HG03280 (cell line): ENCODE results near the gene TGFBR2.
"Not testable (repeated sequence)": the region's sequence is repeated elsewhere in the genome, so short reads cannot be mapped to it uniquely, and the experiment has no call there.

Experiments
- ATAC-seq: cut with Tn5 transposase; IDR thresholded peaks from one replicate; pipeline ENCODE4 v1.9.1; 2021; ENCODE audit warnings: mild to moderate bottlenecking, moderate library complexity; ENCODE audit not compliant: unreplicated experiment

TGFBR2 gene

DNA sequence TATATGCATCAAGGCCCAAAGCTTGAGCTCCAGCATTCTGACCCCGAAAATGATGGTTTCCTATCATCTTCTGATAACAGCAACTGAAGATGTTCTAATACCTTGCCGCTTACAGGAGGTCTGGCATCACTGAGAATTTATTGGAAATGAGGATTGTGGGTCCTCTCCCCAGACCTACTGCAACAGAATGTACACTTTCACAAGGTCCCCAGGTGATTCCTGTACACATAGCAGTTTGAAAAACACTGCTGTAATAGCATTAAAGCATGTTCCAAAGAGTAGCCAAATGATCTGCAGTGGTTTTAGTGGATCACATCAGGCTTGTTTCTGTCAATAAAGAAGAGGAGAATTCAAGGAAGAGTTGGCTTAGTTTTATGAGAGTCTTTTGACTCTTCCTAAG lies 11.3 kb downstream of the TGFBR2 start:
- no peak for ATAC-seq

DNA sequence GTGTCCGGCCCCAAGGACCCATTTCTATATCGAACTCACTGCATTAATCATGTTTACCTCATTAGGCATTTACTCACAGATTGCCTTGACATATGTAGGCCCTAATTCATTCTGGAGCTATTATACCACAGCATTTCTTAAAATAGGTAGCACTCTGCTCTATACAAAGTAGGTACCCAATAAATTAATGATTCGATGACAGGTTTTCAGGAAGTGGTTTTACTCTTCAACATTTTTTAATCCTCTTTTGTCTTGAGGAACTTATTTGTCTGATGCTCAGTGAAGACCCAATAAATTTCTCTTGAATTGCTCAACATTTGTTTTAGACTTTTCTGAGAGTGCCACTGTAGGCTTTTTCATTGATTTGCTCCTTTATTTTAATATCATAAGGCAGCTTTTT lies 12.1 kb downstream of the TGFBR2 start:
- no peak for ATAC-seq

DNA sequence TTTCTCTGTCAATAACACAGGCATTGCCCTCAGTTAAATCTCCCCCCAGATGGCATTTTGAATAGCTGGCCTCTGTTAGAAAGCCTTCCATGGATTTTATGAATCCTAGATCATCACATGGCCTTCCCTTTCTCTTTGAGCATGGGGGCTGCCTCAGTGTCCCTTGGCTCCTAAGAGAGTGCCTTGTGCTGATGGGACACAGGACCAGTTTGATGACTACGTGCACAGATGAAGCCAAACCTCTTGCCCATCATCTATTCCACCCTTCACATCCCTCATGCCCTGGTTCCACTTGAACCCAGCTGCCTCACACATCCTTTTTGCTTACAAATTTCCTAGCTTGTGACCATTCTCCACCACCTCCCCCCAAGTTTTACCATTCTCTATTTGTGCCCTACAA lies 12.9 kb downstream of the TGFBR2 start:
- no peak for ATAC-seq

DNA sequence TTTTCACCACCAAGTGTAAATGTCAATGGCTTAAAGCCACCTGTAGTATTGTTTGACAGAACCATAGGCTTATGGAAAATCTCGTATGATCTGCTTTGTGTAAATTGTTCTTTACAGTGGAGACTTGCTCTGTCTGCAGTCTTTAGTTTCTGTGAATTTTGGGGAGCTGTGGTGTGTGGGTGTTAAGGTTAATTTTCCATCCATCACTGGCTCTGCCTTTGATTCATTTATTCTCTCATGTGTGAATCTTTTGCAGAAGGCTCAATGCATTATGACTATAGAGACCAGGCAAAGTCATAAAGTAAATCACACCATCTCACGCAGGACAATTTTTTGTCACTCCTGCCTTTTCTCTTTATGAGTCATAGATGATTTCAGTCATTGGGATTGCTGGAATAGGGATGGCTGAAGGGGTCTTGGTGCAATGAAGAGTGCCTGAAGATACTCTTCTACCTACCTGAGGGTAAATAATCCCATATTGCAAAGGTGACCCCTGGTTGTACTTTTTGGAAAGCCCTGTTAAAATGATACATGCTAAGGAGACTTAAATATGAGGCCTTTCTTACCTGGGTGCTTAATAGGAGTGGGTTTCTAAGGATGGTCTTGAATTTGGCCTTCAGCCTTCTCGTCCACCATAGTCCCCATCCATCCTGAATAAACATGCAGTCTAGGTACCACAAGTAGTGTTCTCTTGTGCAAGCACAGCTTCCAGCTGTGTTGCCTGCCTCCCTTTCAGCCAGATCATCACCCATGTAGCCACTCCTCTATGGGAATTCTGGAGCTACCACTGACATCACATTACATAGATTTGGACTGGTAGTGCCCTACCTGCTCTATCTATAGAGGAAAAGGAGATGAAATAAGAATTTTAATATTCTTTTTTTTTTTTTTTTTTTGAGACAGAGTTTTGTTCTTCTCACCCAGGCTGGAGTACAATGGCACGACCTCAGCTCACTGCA lies 14.3 kb downstream of the TGFBR2 start:
- ATAC-seq: no peak

DNA sequence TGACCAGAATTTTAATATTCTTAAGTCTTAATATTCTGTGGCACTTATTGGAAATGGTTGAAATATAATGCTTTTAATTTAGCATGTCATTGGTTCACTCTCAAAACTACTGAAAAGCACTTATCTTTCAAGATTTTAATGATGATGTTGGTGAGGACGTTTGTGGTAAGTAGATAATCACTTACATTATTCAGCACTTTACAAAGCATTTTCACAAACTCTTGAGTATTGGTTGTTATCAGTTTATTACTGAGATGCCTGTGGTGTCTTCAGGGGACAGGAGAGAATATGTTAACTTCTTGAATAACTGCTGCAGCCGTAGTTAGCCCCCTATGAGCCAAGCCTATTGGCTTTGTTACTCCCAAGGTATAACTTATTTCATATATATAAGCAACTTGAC lies 15.2 kb downstream of the TGFBR2 start:
- ATAC-seq: no peak

DNA sequence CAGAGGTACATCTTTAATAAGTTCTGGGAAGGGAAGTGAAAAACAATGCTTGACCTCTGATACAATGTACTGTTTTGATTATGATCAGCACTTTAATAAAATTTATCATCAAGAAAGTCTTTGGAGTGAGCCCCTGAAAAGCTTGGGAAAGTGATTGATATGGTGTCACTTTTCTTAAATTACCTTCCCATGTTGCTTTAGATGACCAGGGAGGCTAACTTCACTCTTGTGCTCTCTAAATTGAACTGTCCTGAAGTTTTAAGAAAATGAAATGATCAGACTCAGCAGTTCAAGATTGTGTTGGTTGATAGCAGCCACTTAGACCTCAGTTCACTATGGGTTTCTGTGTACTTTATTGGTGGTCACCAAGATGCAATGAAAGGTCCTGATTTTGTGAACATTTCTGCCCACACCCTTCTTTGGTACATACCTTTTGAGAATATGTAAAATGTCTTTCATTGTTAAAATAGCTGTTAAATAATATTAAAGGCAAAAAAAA lies 15.7 kb downstream of the TGFBR2 start:
- no peak for ATAC-seq

DNA sequence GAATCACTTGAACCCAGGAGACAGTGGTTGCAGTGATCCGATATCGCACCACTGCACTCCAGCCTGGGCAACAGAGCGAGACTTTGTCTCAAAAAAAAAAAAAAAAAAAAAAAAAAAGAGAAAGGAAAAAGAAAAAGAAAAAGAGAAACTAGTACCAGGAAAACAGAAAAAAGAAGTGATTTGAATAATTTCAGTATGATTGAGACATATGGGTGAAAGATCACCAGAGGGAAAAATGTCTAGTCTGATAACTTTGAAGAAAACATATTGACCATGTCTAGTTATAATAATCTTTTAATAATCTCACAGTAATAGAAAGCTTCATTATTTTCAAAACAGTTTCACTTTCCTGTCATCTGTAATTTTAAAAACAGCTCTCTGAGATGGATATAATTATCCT lies 16.4 kb downstream of the TGFBR2 start:
- ATAC-seq: no peak

DNA sequence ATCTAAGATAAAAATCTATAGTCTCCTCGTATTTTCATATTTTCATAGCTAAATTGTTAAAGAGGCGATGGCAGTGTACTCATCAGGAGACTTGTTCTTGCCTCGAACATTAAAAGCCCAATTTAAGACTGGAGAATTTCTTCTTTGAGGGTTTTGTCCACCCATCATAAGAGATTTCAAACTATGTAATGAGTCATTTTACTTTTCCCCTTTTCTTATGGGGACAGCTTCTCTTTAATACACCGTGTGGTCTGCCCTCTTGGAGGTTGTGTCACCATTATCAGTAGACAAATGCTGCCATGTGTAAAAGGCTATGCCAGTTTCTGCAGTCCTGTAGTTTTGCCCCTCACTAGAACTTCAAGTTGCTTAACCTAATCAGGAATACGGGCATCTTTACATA lies 16.9 kb downstream of the TGFBR2 start:
- no peak for ATAC-seq

DNA sequence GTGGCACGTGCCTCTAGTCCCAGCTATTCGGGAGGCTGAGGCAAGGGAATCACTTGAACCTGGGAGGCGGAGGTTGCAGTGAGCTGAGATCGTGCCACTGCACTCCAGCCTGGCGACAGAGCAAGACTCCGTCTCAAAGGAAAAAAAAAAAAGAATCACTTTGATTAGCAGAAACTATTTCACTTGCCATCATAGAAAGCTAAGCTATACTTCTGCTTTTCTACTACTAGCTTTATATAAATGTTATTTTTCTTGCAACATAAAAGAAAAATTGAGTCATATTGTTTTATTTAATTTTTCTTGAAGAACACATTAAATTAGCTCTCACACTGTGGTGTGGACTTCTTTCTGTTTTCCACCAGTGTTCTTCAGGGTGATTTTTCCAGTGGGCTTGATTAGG lies 18.1 kb downstream of the TGFBR2 start:
- ATAC-seq: not testable (repeated sequence)

DNA sequence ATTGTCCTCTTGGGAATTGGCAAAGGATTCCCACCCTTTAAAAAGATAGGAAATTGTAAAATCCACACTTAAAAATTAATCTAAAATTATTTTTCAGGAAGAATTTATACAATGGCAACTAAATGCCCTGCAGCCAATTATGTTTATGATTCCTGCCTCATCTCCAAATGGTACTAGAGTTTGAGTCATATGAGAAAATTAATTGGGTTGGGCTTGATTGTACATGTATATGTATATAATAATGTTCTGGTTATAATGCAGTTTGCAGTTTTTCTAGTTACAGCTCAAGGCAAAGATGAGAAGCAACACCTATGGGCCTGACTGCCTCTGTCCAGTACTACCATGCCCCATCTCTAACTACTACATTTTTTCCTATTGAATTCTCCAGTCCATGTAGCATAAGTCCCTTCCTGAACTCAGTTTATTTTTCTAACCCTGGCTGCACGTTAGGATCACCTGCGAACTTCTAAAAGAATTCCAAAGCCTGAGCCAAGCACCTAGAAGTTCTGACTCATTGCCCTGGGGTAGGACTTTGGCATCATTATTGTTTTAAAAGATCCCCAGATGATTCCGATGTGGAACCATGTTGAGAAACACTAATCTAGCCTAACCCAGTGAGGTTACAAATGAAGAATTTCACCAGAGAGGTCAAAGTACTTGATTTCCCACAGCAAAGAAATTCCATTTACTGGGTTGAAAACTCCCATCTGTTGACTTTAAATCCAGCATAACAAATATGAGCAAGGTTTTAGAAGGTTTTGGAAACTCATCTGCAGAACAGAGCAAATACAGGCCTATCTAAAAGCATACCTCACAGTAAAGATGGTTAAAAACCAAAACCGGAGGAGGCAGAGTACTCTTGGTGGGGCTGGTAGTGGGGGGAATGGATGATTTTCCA lies 19.4 kb downstream of the TGFBR2 start:
- no peak for ATAC-seq

DNA sequence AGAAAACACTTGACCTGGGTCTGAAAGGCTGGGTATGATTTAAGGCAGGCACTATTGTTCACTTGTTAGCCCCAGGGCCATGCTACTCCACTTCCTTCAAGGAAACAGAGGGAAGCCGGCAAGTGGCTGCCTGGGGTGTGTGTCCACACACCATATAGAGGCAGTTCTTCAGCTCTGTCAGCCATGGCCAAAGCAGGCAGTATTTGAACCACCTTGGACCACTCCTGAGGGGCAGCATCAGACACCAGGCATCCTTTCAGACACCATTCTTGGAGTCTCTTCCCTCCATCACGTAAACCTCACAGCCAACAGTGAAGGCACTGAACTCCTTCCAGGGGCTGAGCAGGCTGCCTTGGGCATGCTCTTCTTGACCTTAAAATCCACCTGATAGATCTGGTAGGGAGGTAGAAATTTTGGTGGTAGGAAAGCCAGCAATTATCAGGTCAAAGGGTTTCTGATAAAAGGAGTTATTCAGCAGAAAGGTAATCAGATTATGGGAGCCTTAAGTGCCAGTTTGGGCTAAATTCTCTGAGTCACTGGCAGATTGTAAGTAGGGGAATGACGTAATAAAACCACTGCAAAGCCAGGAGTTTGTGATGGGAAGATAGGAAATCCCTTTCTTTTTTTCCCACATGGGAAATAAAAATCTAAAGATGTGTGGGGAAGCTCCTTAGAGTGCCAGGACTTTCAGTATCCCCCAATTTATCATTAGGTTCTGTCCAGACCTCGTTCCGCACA lies 20.2 kb downstream of the TGFBR2 start:
- ATAC-seq: no peak

DNA sequence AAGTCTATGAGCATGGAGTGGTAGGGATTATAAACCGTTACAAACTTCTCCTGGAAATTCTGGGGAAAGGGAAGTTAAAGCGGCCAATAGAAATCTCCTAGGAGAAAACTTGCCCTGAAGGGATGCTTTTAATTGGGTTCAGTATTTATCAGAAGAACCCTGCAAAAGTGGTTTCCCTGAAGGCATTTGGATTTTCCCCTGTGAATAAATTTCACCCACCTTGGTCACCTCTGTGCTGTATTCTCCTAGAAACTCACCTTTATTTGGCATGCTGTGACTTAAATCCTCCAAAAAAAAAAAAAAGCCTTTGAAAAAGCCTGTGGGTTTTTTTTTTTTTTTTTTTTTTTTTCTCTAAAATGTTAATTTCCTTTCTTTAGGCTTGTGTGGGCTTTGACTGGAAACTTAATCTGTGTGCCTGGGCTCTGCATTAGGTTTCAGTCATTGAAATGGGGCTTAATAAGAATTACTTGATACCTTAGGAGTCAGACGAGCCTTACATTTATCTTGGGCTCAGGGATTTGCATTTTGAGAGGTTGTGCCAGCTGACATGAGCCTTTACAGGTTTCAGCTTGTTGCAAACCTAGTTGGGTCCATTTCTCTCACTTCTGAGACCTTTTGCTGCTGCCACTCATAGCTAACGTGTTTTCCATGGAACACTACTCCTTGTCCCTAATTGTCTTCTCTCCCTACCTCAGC lies 22.0 kb downstream of the TGFBR2 start:
- ATAC-seq: no peak

DNA sequence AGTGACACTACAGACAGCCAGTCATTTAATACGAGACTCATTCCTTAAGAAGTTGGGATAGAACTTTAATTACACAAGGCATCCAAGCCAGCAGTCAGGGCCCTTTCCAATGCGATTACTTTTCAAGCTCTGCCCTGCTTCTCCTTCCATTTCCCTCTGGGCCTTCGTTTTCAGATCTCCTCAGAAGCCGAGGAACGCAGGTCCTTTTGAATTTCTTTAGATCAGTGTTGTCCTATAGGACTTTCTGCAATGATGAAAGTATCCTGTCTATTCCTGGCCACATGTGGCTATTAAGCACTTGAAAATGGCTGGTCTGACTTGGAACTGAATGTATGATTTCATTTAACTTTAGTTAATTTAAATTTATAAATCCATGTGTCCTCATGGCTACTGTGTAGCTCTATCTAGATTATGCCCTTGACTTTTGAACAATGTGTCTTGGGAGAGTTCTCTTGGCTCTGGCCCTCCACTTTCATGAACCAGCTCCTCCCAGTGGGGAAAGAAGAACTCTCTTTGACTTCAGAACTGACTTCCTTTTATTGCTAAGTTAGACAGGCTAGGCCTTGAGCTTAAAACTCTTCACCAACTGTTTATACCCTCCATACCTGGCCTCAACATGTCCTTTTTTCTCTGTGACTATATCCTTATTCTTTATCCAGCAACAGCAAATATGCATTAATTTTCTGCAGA lies 22.6 kb downstream of the TGFBR2 start:
- no peak for ATAC-seq

DNA sequence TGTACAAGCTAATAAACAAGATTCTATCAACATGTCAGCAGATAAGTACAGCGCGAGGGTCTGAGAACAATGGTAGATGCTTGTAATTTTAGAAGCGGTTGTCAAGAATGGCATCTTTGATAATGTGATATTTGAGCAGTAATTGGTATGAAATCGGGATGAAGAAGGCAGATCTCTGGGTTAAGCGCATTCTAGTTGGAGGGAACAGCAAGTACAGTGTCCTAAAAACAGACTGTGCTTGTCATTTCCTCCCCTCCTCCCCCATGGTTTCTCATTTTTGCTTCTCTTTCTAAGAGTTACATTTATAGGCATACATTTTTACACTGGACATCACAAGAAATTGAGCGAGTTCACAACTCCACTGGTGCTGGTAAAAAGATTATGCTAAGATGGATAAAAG lies 23.3 kb downstream of the TGFBR2 start:
- no peak for ATAC-seq

DNA sequence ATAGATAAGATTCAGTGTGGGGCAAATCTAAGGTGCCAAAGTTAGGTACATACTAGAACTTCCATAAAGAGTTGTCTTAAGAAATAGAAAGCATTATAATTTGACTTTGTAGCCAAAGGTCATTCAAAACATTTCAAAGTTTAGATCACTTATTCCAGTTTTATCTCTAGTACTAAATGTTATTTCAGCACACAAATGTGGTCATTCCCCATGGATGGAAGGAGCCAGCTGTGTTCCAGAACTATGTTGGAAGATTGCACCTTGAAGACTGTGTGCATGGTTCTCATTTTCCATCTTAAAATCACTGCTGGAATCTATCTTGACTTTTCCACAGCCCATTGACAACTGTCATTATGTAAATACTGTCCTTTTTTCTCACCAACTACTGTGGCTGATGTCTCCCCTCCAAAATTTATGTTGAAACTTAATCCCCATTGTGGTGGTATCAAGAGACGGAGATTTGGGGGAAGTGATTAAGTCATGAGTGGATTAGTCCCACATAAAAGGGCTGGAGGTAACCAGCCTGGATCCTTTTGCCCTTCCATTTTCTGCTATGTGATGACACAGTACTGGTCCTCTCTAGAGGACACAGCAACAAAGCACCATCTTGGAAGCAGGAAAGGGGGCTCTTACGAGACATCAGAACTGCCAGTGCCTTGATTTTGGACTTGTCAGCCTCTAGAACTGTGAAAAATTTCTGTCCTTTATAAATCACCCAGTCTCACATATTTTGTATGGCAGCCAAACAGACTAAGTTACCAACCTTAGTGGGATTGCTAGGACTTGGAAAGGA lies 24.0 kb downstream of the TGFBR2 start:
- no peak for ATAC-seq

DNA sequence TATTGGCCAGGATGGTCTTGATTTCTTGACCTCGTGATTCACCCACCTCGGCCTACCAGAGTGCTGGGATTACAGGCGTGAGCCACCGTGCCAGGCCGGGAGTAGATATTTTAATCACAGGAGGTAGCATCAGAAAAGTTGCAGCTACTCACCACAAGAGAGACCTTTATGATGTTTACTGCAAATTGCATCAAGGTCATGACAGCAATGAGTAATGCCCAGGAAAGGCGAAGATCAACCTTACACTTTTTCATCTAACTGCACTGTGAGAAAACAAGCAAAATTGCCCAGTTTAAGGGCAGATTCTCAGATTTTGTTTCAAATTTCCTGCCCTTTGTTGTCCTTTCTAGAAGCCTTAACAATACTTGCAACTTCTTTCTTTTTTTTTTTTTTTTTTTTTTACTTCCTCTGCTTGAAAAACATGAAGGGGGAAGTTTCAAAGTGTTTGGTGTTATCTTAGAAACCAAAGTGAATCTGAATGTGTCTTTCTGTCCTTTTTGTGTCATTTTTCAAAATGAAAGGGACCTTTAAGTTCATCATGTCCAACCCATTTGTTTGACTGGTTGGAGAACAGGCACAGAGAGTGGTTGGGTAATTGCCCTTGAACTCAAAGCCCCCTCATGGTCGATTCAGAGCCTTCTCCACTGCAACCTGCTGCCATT lies 25.0 kb downstream of the TGFBR2 start:
- ATAC-seq: no peak

DNA sequence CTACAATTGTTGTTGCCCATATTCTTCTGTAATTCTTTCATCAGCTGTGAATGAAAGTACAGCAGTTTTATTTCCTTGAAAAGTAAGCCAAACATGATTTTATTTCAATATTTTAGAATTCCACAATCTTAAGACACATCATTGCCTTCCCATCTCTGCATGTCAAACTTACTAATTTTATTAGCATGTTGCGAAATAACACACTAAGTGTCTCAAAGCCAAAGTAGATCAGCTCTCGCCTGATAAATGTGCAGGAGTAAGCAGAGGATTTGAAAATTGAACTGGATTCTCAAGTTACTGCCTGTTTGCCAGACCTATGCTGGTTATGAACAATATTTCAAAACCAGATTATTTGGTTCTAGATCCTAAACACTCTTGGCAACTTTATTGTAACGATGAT lies 25.7 kb downstream of the TGFBR2 start:
- no peak for ATAC-seq

DNA sequence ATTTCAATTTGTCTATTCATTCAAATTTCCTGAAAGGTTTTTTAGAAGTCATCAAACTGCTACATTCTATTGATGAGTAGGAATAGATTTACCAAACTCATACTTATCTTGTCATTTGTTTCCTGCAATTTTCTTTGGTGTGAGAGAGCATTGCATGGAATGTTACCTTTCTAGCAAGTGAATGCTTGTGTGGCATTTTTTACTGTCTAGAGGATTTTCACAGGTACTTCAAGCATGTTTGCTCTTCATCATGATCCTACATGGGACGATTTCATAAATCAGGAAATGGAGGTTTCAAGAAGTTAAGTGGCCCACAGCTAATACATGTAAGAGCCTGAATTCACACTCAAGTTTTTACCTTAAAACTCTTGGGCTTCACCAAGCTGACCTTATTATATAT lies 26.1 kb downstream of the TGFBR2 start:
- no peak for ATAC-seq
